Transverse colon (tissue), 4 donors: ENCODE results near the gene DGCR2.

Experiments used
- EP300 ChIP-seq: sonication (generic); formaldehyde crosslinking; IDR thresholded peaks from one replicate; pipeline ENCODE4 v1.6.1; 2017; ENCODE audit warnings: antibody characterized with exemption, low read depth
- POLR2A ChIP-seq: fragments of 450-650 bp; IDR thresholded peaks from one replicate; pipeline ENCODE4 v1.6.1; 2016; ENCODE audit warnings: antibody characterized with exemption, mild to moderate bottlenecking, moderate library complexity
- POLR2AphosphoS5 ChIP-seq, 3 donors: sonication (generic); formaldehyde crosslinking; IDR thresholded peaks; one replicate each; pipeline ENCODE4 v1.6.1; 2016; ENCODE audit warnings: antibody characterized with exemption in 3 of 3
- TF ChIP-seq, protein P1 (sequence below), 5 experiments: fragments of 200-600 bp in 3 of 5; fragments of 450-650 bp in 2 of 5; sonication (generic) in 3 of 5; IDR thresholded peaks; 1 replicate in 2 of 5; 2 replicates in 3 of 5; pipeline ENCODE4 v1.5.1; 2016 to 2017; ENCODE audit warnings: antibody characterized with exemption in 5 of 5, inconsistent platforms in 3 of 5, mild to moderate bottlenecking in 2 of 5, moderate library complexity in 1 of 5

DNA sequence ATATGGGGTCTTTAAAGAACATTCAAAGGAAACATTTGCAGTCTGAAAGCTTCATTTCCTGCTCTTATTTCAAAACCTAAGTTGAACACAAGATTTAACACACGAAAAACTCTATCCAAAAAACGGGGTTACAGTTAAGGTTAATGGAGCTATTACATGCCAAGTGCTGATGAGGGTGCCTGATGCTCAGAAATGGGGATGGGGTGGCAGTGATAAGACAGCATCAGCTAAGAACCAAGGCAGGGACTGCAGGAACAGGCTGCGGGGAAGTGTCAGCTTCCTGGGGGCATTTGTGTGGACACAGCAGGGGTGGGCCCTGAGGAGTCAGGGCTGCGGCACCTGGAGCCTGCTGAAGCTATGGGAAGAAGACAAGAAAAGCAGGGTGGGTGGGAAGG is 12.2 kb downstream of the DGCR2 start:
- TF ChIP-seq POLR2A: no peak
- TF ChIP-seq, protein P1, sequence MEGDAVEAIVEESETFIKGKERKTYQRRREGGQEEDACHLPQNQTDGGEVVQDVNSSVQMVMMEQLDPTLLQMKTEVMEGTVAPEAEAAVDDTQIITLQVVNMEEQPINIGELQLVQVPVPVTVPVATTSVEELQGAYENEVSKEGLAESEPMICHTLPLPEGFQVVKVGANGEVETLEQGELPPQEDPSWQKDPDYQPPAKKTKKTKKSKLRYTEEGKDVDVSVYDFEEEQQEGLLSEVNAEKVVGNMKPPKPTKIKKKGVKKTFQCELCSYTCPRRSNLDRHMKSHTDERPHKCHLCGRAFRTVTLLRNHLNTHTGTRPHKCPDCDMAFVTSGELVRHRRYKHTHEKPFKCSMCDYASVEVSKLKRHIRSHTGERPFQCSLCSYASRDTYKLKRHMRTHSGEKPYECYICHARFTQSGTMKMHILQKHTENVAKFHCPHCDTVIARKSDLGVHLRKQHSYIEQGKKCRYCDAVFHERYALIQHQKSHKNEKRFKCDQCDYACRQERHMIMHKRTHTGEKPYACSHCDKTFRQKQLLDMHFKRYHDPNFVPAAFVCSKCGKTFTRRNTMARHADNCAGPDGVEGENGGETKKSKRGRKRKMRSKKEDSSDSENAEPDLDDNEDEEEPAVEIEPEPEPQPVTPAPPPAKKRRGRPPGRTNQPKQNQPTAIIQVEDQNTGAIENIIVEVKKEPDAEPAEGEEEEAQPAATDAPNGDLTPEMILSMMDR (IDR thresholded peaks at IDR 0.05): no peak
- TF ChIP-seq EP300: no peak
- no peak for TF ChIP-seq POLR2AphosphoS5 (IDR thresholded peaks at IDR 0.05)
